Fibroblast of lung (primary cell): Measurements from ENCODE around the gene PDXDC1. TPM values are rescaled to one million over a fixed set of nuclear protein-coding genes. Genes with fewer than 3 reads are reported as not detected.
"Not testable (repeated sequence)": the region's sequence is repeated elsewhere in the genome, so short reads cannot be mapped to it uniquely, and the experiment has no call there.

Experiments
- DNase-seq, 2 donors: peaks; one replicate each; pipeline versions ENCODE4 v3.0.0 to v3.0.0-alpha.2; 2010; ENCODE audit warnings: low read depth in 2 of 2
- H2AFZ ChIP-seq: 2 replicates; pipeline ENCODE4 v1.5.1; 2012; ENCODE audit warnings: low read length, control low read depth, inconsistent platforms
- H3K27ac ChIP-seq: 2 replicates; pipeline ENCODE4 v1.5.1; 2011; ENCODE audit warnings: low read length, control low read depth; ENCODE audit not compliant: insufficient read depth
- H3K27me3 ChIP-seq: 2 replicates; pipeline ENCODE4 v1.5.1; 2011; ENCODE audit warnings: mild to moderate bottlenecking, low read length; ENCODE audit not compliant: control insufficient read depth, insufficient read depth
- H3K36me3 ChIP-seq: 2 replicates; pipeline ENCODE4 v1.5.1; 2011; ENCODE audit warnings: low read length; ENCODE audit not compliant: control insufficient read depth, insufficient read depth
- H3K4me1 ChIP-seq: 2 replicates; pipeline ENCODE4 v1.5.1; 2011; ENCODE audit warnings: low read length; ENCODE audit not compliant: control insufficient read depth, insufficient read depth; ENCODE audit errors: extremely low read depth
- H3K4me2 ChIP-seq: 2 replicates; pipeline ENCODE4 v1.5.1; 2011; ENCODE audit warnings: low read length, control low read depth; ENCODE audit not compliant: insufficient read depth; ENCODE audit errors: extremely low read depth
- H3K4me3 ChIP-seq, 4 experiments: fragments of 200-600 bp in 1 of 4; sonication (generic) in 1 of 4; replicated peaks in 1 of 4; 2 replicates each; pipeline ENCODE4 v1.5.1; 2011 to 2016; ENCODE audit warnings: low read length in 4 of 4, low read depth in 3 of 4, mild to moderate bottlenecking in 3 of 4, control low read depth in 2 of 4, inconsistent platforms in 1 of 4, mixed read lengths in 1 of 4; ENCODE audit not compliant: insufficient read depth in 1 of 4; ENCODE audit errors: control extremely low read depth in 1 of 4
- H3K79me2 ChIP-seq: 2 replicates; pipeline ENCODE4 v1.5.1; 2012; ENCODE audit warnings: mild to moderate bottlenecking, low read length, inconsistent platforms; ENCODE audit not compliant: control insufficient read depth, insufficient read depth
- H3K9ac ChIP-seq: 2 replicates; pipeline ENCODE4 v1.5.1; 2011; ENCODE audit warnings: mild to moderate bottlenecking, low read length, control low read depth; ENCODE audit not compliant: insufficient read depth
- H3K9me3 ChIP-seq: 2 replicates; pipeline ENCODE4 v1.5.1; 2012; ENCODE audit warnings: low read depth, low read length; ENCODE audit not compliant: control insufficient read depth, insufficient read depth
- H4K20me1 ChIP-seq: 2 replicates; pipeline ENCODE4 v1.5.1; 2011; ENCODE audit warnings: low read length; ENCODE audit not compliant: control insufficient read depth, insufficient read depth; ENCODE audit errors: extremely low read depth
- polyA plus RNA-seq, 2 donors: library from polyadenylated mRNA; depleted of rRNA in 1 of 2; stranded (reverse) in 1 of 2; unstranded in 1 of 2; fragments of >200 nt; gene quantifications; 2 replicates each; pipeline ENCODE4 v1.2.1, GENCODE V29; 2011 to 2012; ENCODE audit warnings: missing spikeins in 1 of 2
- total RNA-seq: library from RNA; depleted of rRNA; stranded (reverse); fragments of >200 nt; gene quantifications from 2 replicates; pipeline ENCODE4 v1.2.1, GENCODE V29; 2014

PDXDC1 gene
- total and polyA plus RNA-seq, 2 donors (not counting 1 experiment from before 2014, with no cell fraction given) = 68.4 to 92.9 TPM

DNA sequence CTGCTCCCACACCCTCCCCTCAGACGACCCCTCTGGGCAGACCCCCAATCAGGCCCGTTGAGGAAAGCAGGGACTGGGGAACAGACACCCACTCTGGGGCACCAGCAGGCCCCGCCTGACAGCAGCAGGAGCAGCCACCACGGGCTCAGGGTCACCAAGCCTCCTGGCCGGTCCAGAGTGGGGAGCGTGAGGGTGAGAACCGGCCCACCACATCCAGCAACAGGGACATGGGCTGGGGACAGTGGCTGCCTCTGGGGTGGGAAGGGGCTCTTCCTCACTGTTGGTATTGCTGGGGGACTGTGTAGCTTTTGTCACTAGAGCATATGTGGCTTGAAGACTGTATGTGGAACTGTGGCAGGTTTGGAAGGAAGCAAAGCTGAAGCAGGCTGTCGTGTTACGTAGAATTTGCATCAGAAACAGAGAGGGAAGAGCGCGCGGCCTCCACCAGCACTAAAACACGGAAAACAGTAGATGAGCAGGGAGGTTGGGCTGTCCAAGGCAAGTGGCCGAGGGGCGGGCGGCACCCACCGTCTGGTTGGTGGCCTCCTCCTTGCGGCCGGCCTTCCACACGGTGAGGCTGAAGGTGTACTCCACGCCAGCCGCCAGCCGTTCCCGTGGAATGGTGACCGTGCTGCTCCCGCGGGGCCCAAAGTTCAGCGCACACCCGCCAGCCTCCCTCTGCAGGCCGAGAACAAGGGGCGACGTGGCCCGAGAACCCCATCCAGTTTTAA is 160.1 kb downstream of the PDXDC1 start:
- not testable (repeated sequence) for H2AFZ ChIP-seq, H3K4me2 ChIP-seq, H3K79me2 ChIP-seq, H3K9ac ChIP-seq, H4K20me1 ChIP-seq, H3K4me3 ChIP-seq, H3K27me3 ChIP-seq, DNase-seq, H3K27ac ChIP-seq, H3K9me3 ChIP-seq, H3K36me3 ChIP-seq, H3K4me1 ChIP-seq

DNA sequence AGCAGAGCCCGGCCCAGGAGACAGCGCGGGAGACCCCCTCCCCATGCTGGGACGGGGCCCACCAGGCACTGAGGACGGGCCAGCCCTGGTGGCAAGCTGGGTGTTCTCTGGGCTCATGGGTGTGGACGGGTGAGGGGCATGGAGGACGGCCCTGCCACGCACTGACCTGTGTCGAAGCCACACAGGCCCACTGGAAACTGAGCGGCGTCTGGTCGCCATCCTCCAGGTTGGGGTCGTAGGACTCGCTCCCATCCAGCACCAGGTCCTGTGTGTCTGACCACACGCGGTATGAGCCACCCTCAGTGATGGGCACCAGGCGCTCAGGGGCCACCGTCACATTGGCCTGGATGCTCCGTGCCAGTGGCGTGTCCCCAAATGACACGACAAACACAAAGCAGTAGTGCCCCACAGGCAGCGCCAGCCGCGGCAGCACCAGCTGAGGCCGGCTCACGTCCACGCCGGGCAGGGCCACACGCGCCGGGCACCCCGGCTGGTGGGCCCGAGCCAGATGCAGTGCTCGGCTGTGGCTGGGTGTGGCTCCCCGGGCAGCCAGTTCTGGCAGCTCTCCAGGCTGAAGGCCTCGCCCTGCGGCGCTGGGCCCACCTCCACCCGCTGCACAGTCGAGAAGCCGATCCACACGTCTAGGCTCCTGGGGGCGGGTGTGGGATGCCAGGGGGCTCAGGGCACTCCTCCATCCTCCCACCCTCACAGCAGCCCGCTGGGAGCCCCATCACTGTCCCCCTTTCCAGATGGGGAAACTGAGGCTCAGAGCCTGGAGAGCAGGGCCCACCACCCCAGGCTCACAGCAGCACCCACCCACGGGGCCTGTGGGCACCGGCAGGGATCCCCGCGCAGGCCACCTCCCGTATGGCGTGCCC is 160.9 kb downstream of the PDXDC1 start:
- H3K4me1 ChIP-seq, H3K4me3 ChIP-seq, H3K4me2 ChIP-seq, H3K9ac ChIP-seq, H3K27ac ChIP-seq, H4K20me1 ChIP-seq, H3K79me2 ChIP-seq, H2AFZ ChIP-seq, H3K27me3 ChIP-seq, H3K9me3 ChIP-seq, H3K36me3 ChIP-seq, DNase-seq: not testable (repeated sequence)

DNA sequence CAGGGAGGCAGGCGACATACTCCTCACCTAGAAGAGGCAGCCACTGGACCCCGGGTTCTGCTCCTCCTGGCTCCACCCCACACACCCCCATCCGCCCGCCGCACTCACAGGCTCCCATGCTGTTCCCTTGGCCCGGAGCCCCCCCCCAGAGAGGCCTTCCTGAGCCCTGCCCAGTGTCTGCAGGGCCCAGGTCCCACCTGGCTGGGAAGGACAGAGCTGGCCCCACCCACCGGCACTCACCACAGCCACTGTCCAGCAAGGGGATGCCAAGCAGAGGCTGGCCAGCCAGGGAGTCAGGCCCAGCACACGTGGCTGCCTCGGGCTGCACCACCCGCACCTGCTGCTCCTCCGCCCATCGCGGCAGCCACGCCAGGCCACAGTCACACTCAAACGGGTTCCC is 162.7 kb downstream of the PDXDC1 start:
- H3K27me3 ChIP-seq, H3K27ac ChIP-seq, H3K4me1 ChIP-seq, H3K9me3 ChIP-seq, H3K4me2 ChIP-seq, DNase-seq, H2AFZ ChIP-seq, H3K36me3 ChIP-seq, H3K4me3 ChIP-seq, H3K9ac ChIP-seq, H4K20me1 ChIP-seq: not testable (repeated sequence)
- H3K79me2 ChIP-seq = peaks cover 12% of the 10 kb centered on the region

DNA sequence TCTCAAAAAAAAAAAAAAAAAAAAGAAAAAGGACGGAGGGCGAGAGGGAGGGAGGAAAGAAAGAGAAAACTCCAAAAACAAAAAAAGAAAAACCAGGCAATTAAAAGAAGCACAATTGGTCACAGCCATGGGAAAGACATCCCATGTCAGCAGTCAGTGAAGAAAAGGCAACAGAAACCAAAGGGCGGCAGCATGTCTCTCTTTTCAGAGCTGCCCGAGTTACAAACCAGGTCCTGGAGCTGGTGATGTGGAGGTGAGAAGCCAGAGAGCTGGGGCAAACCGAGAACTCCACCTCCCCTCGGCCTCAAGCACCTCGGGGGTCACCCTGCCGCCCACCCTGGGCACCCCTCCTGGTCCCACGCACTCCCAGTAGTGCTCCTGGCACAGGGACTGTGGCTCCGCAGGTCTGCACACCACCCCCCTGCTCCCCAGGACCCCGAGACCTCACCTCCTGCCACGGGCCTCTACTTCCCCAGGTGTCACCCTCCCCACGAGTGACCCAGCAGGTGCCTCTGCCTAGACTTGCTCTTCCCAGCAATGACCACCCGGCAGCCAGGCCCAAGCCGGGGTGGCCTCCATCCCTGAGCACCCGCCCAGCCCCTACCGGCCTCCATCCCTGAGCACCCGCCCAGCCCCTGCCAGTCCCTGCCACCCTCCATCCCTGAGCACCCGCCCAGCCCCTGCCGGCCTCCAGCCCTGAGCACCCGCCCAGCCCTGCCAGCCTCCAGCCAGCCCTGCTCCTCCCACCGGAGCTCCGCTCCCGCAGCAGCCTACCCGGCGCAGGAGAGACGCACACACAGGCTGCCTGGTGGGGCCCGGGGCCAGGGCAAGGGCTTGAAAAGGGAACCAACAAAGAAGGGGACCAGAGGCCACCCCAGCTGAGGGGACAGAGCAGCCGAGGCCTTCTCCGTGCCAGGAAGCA is 165.9 kb downstream of the PDXDC1 start:
- H3K79me2 ChIP-seq = peaks cover 28% of the 10 kb centered on the region
- H3K36me3 ChIP-seq, H3K4me1 ChIP-seq, H4K20me1 ChIP-seq, H3K9me3 ChIP-seq, H3K9ac ChIP-seq, H2AFZ ChIP-seq, H3K27me3 ChIP-seq, H3K27ac ChIP-seq, H3K4me3 ChIP-seq, H3K4me2 ChIP-seq, DNase-seq: not testable (repeated sequence)
